Neuron (in vitro differentiated cells): ENCODE data around the gene LIMK2.
"Not testable (repeated sequence)": the region's sequence is repeated elsewhere in the genome, so short reads cannot be mapped to it uniquely, and the experiment has no call there.

Experiments used
- H2AFZ ChIP-seq: one replicate; pipeline ENCODE4 v1.6.1; 2013; ENCODE audit warnings: low read depth, mild to moderate bottlenecking, inconsistent platforms, low read length, moderate library complexity
- H3K27me3 ChIP-seq: one replicate; pipeline ENCODE4 v1.6.1; 2013; ENCODE audit warnings: low read length; ENCODE audit not compliant: insufficient read depth
- H3K36me3 ChIP-seq: one replicate; pipeline ENCODE4 v1.6.1; 2013; ENCODE audit warnings: low read length; ENCODE audit not compliant: insufficient read depth
- H3K4me1 ChIP-seq: one replicate; pipeline ENCODE4 v1.6.1; 2013; ENCODE audit warnings: low read length; ENCODE audit not compliant: insufficient read depth
- H3K4me3 ChIP-seq: 2 replicates; pipeline ENCODE4 v1.5.1; 2013; ENCODE audit warnings: mild to moderate bottlenecking, low read length, moderate library complexity
- H3K9me3 ChIP-seq: one replicate; pipeline ENCODE4 v1.6.1; 2013; ENCODE audit warnings: low read length

LIMK2 gene

GRCh38 chr22:31211862-31212730, at the start of gene LIMK2:
Gene LIMK2, plus strand, starts transcription at chr22:31212298. Its CDS starts 111 bp downstream, at chr22:31212409.
- H3K9me3 ChIP-seq, result no peaks in the 10 kb centered on the region

GRCh38 chr22:31170971-31171370, 41.1 kb upstream of the LIMK2 start:
- Histone ChIP-seq H2AFZ (no peak overlapping the region), H3K9me3 (no peaks in the 10 kb centered on the region), H3K4me1 (no peaks in the 10 kb centered on the region), H3K4me3 (no peak overlapping the region), H3K36me3 (peaks cover 6% of the 10 kb centered on the region), H3K27me3 (no peaks in the 10 kb centered on the region)

More at GRCh38 chr22:31211862-31212730, at the start of gene LIMK2:
- Histone ChIP-seq H3K27me3 (no peaks in the 10 kb centered on the region), H3K4me1 (peaks cover 16% of the 10 kb centered on the region), H2AFZ (peak within 1 kb of the TSS; percentile 93), H3K36me3 (no peaks in the 10 kb centered on the region), H3K4me3 (peak within 1 kb of the TSS; percentile 92)

- H3K4me3 ChIP-seq, H3K4me1 ChIP-seq, H3K27me3 ChIP-seq, H3K36me3 ChIP-seq, H3K9me3 ChIP-seq, H2AFZ ChIP-seq: not testable (repeated sequence)
Observed at GRCh38 chr22:31171734-31172133, 40.4 kb upstream of the LIMK2 start.

- Histone ChIP-seq H2AFZ (no peak overlapping the region), H3K36me3 (peaks cover 12% of the 10 kb centered on the region), H3K9me3 (no peaks in the 10 kb centered on the region), H3K4me3 (no peak overlapping the region), H3K27me3 (no peaks in the 10 kb centered on the region), H3K4me1 (no peaks in the 10 kb centered on the region)
Observed at GRCh38 chr22:31173386-31174145, 38.5 kb upstream of the LIMK2 start.

GRCh38 chr22:31176923-31177322, 35.2 kb upstream of the LIMK2 start:
- H3K27me3 ChIP-seq, result no peaks in the 10 kb centered on the region
- H3K36me3 ChIP-seq, result peaks cover 19% of the 10 kb centered on the region
- no peaks in the 10 kb centered on the region for H3K4me1 ChIP-seq

GRCh38 chr22:31177420-31178162, 34.5 kb upstream of the LIMK2 start:
- Histone ChIP-seq H3K4me1 (no peaks in the 10 kb centered on the region), H2AFZ (no peak overlapping the region), H3K4me3 (no peak overlapping the region), H3K9me3 (no peaks in the 10 kb centered on the region), H3K27me3 (no peaks in the 10 kb centered on the region), H3K36me3 (peaks cover 23% of the 10 kb centered on the region)

More at GRCh38 chr22:31176923-31177322, 35.2 kb upstream of the LIMK2 start:
- Histone ChIP-seq H2AFZ (no peak overlapping the region), H3K9me3 (no peaks in the 10 kb centered on the region), H3K4me3 (no peak overlapping the region)

- Histone ChIP-seq H2AFZ (no peak overlapping the region), H3K4me3 (no peak overlapping the region), H3K4me1 (no peaks in the 10 kb centered on the region), H3K9me3 (no peaks in the 10 kb centered on the region), H3K36me3 (peaks cover 24% of the 10 kb centered on the region), H3K27me3 (no peaks in the 10 kb centered on the region)
Observed at GRCh38 chr22:31178859-31179258, 33.2 kb upstream of the LIMK2 start.

- H3K36me3 ChIP-seq, result peaks cover 24% of the 10 kb centered on the region
- no peak overlapping the region for H3K4me3 ChIP-seq
- peaks cover 2% of the 10 kb centered on the region for H3K9me3 ChIP-seq
- H3K4me1 ChIP-seq, result no peaks in the 10 kb centered on the region
- no peak overlapping the region for H2AFZ ChIP-seq
- no peaks in the 10 kb centered on the region for H3K27me3 ChIP-seq
Observed at GRCh38 chr22:31179345-31179744, 32.8 kb upstream of the LIMK2 start.

- Histone ChIP-seq H3K9me3 (peaks cover 8% of the 10 kb centered on the region), H3K36me3 (peaks cover 30% of the 10 kb centered on the region), H3K4me1 (no peaks in the 10 kb centered on the region), H3K4me3 (no peak overlapping the region), H3K27me3 (no peaks in the 10 kb centered on the region), H2AFZ (no peak overlapping the region)
Observed at GRCh38 chr22:31184015-31184414, 28.1 kb upstream of the LIMK2 start.

- Histone ChIP-seq H3K27me3 (no peaks in the 10 kb centered on the region), H3K4me3 (no peak overlapping the region), H2AFZ (no peak overlapping the region), H3K4me1 (no peaks in the 10 kb centered on the region), H3K36me3 (peaks cover 31% of the 10 kb centered on the region), H3K9me3 (peaks cover 8% of the 10 kb centered on the region)
Observed at GRCh38 chr22:31185056-31185455, 27.0 kb upstream of the LIMK2 start.

- Histone ChIP-seq H3K4me3 (no peak overlapping the region), H2AFZ (no peak overlapping the region), H3K4me1 (no peaks in the 10 kb centered on the region), H3K9me3 (peaks cover 8% of the 10 kb centered on the region), H3K27me3 (no peaks in the 10 kb centered on the region), H3K36me3 (peaks cover 29% of the 10 kb centered on the region)
Observed at GRCh38 chr22:31187627-31188026, 24.5 kb upstream of the LIMK2 start.

- no peak overlapping the region for H3K4me3 ChIP-seq
- H3K9me3 ChIP-seq, result no peaks in the 10 kb centered on the region
- H3K36me3 ChIP-seq, result peaks cover 36% of the 10 kb centered on the region
- H2AFZ ChIP-seq, result no peak overlapping the region
- no peaks in the 10 kb centered on the region for H3K4me1 ChIP-seq
- H3K27me3 ChIP-seq, result no peaks in the 10 kb centered on the region
Observed at GRCh38 chr22:31192513-31192912, 19.6 kb upstream of the LIMK2 start.

- Histone ChIP-seq H3K4me1 (no peaks in the 10 kb centered on the region), H2AFZ (no peak overlapping the region), H3K27me3 (no peaks in the 10 kb centered on the region), H3K4me3 (no peak overlapping the region), H3K36me3 (peaks cover 38% of the 10 kb centered on the region), H3K9me3 (no peaks in the 10 kb centered on the region)
Observed at GRCh38 chr22:31193092-31193491, 19.0 kb upstream of the LIMK2 start.
